ENCODE measurements around the gene ACTRT1. TPM values are rescaled to one million over a fixed set of nuclear protein-coding genes. Genes with fewer than 3 reads are reported as not detected.

Gene ACTRT1
- total RNA-seq = not detected in 2 replicates

GRCh38 chrX:128052303-128052702, at the start of gene ACTRT1:
Gene ACTRT1, minus strand, starts transcription at chrX:128052403. Its CDS starts 197 bp downstream, at chrX:128052206.

Measured in cardiac atrium fibroblast (primary cell).